ENCODE results near the gene RUNX2. TPM values are rescaled to one million over a fixed set of nuclear protein-coding genes. Genes with fewer than 3 reads are reported as not detected.

Gene RUNX2
- total and polyA plus RNA-seq, 2 of the 8 experiments (the other 6 are each of a cell fraction or from before 2014, with no cell fraction given), result 0.26 to 1.2 TPM

DNA sequence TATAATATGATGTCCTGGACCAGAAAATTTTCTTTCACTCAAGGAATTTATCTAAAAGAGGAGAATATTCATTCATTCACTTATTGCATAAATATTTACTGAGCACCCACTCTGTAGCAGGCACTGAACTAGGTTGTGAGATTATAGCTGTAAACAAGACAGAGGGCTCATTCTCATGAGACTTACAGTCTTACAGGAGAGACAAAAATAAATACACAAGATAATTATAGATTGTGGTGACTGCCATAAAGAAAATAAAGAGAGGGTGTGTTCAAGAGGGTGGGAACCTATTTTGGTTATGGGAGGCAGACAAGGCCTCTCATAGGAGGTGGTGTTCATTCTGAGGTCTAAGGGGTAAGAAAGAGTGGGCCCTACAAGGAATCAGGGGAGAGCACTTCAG is 159.5 kb downstream of the RUNX2 start (continued):
- TF ChIP-seq, protein P1, sequence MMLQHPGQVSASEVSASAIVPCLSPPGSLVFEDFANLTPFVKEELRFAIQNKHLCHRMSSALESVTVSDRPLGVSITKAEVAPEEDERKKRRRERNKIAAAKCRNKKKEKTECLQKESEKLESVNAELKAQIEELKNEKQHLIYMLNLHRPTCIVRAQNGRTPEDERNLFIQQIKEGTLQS (IDR thresholded peaks at IDR 0.05; ENCODE audit: insufficient read depth, low read depth, low read length), result no peak
- TF ChIP-seq, protein P2, sequence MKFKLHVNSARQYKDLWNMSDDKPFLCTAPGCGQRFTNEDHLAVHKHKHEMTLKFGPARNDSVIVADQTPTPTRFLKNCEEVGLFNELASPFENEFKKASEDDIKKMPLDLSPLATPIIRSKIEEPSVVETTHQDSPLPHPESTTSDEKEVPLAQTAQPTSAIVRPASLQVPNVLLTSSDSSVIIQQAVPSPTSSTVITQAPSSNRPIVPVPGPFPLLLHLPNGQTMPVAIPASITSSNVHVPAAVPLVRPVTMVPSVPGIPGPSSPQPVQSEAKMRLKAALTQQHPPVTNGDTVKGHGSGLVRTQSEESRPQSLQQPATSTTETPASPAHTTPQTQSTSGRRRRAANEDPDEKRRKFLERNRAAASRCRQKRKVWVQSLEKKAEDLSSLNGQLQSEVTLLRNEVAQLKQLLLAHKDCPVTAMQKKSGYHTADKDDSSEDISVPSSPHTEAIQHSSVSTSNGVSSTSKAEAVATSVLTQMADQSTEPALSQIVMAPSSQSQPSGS (IDR thresholded peaks at IDR 0.05; ENCODE audit: low read length), result no peak

Measured in H1 (cell line).